ENCODE results near the gene FAS. TPM values are rescaled to one million over a fixed set of nuclear protein-coding genes. Genes with fewer than 3 reads are reported as not detected.

Gene FAS
- total RNA-seq, 2 donors from 2014 or later = 24.0 to 32.6 TPM

GRCh38 chr10:88981435-88981834, 9.2 kb upstream of the FAS start:
- H3K9me3 ChIP-seq = no peaks in the 10 kb centered on the region
- peak overlapping the region; percentile 89 to 93 for H3K27ac ChIP-seq
- peak; percentile 27 for ATAC-seq (ENCODE audit: insufficient number of reproducible peaks, low FRiP score, low read depth)
- no peak for TF ChIP-seq CTCF (IDR thresholded peaks at IDR 0.05)
- no peaks in the 10 kb centered on the region for H3K36me3 ChIP-seq
- peak overlapping the region; percentile 48 for H3K4me3 ChIP-seq
- peaks cover 29 to 77% of the 10 kb centered on the region in 2 donors for H3K4me1 ChIP-seq (ENCODE audit: control insufficient read depth in 1 of 2, low read depth in 2 of 2)
- DNase-seq (ENCODE audit: low spot score) = no peak
- no peaks in the 10 kb centered on the region for H3K27me3 ChIP-seq (replicated peaks; ENCODE audit: insufficient read depth)

GRCh38 chr10:88982366-88982765, 8.2 kb upstream of the FAS start:
- Histone ChIP-seq H3K9me3 (no peaks in the 10 kb centered on the region), H3K4me3 (peak overlapping the region; percentile 48), H3K27ac (peak overlapping the region; percentile 89 to 93), H3K4me1 (ENCODE audit: control insufficient read depth in 1 of 2, low read depth in 2 of 2) (peaks cover 33 to 83% of the 10 kb centered on the region in 2 donors), H3K36me3 (no peaks in the 10 kb centered on the region), H3K27me3 (replicated peaks; ENCODE audit: insufficient read depth) (no peaks in the 10 kb centered on the region)
- ATAC-seq (ENCODE audit: insufficient number of reproducible peaks, low FRiP score, low read depth) (no peak), DNase-seq (ENCODE audit: low spot score) (no peak)
- no peak for TF ChIP-seq CTCF (IDR thresholded peaks at IDR 0.05)

- peak overlapping the region; percentile 89 to 93 for H3K27ac ChIP-seq
- no peak for DNase-seq (ENCODE audit: low spot score)
- peak overlapping the region; percentile 48 for H3K4me3 ChIP-seq
- no peak for ATAC-seq (ENCODE audit: insufficient number of reproducible peaks, low FRiP score, low read depth)
- H3K36me3 ChIP-seq = no peaks in the 10 kb centered on the region
- no peak for TF ChIP-seq CTCF (IDR thresholded peaks at IDR 0.05)
- no peaks in the 10 kb centered on the region for H3K27me3 ChIP-seq (replicated peaks; ENCODE audit: insufficient read depth)
- H3K4me1 ChIP-seq (ENCODE audit: control insufficient read depth in 1 of 2, low read depth in 2 of 2) = peaks cover 40 to 91% of the 10 kb centered on the region in 2 donors
- H3K9me3 ChIP-seq = no peaks in the 10 kb centered on the region
Observed at GRCh38 chr10:88983206-88983605, 7.4 kb upstream of the FAS start.

- Histone ChIP-seq H3K27me3 (replicated peaks; ENCODE audit: insufficient read depth) (no peaks in the 10 kb centered on the region), H3K27ac (peak overlapping the region; percentile 89 to 93), H3K4me3 (no peak overlapping the region), H3K9me3 (no peaks in the 10 kb centered on the region), H3K4me1 (ENCODE audit: control insufficient read depth in 1 of 2, low read depth in 2 of 2) (peaks cover 40 to 94% of the 10 kb centered on the region in 2 donors), H3K36me3 (no peaks in the 10 kb centered on the region)
- no peak for ATAC-seq (ENCODE audit: insufficient number of reproducible peaks, low FRiP score, low read depth)
- no peak for TF ChIP-seq CTCF (IDR thresholded peaks at IDR 0.05)
- no peak for DNase-seq (ENCODE audit: low spot score)
Observed at GRCh38 chr10:88983939-88984338, 6.7 kb upstream of the FAS start.

- peak overlapping the region; percentile 89 to 93 for H3K27ac ChIP-seq
- peaks cover 41 to 95% of the 10 kb centered on the region in 2 donors for H3K4me1 ChIP-seq (ENCODE audit: control insufficient read depth in 1 of 2, low read depth in 2 of 2)
- H3K27me3 ChIP-seq (replicated peaks; ENCODE audit: insufficient read depth) = no peaks in the 10 kb centered on the region
- no peak for TF ChIP-seq CTCF (IDR thresholded peaks at IDR 0.05)
- ATAC-seq (ENCODE audit: insufficient number of reproducible peaks, low FRiP score, low read depth) = no peak
- no peak overlapping the region for H3K4me3 ChIP-seq
- H3K36me3 ChIP-seq = no peaks in the 10 kb centered on the region
- no peak for DNase-seq (ENCODE audit: low spot score)
- H3K9me3 ChIP-seq = no peaks in the 10 kb centered on the region
Observed at GRCh38 chr10:88984525-88984924, 6.1 kb upstream of the FAS start.

All from thoracic aorta (tissue), 2 donors.